ENCODE measurements around the gene PRKCB.

DNA sequence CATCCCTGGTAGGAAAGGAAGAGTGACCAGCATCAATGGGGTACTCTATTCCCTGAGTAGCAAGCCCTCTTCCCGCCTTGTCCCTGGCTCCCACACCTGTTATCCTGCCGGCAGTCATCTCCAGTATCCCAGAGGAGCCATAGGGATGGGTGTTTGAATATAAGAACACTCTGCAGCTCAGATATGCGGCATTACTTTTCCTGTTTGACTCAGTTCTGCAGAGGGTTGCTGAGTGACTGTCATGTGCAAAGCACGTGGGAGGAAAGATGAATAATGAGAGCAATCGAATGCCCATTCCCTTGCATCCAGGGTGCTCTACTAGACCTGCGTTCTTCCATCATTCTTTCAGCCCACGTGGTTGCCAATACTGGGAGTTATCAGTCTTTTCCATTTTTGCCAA is 115.1 kb downstream of the PRKCB start:
- TF ChIP-seq, protein P1, sequence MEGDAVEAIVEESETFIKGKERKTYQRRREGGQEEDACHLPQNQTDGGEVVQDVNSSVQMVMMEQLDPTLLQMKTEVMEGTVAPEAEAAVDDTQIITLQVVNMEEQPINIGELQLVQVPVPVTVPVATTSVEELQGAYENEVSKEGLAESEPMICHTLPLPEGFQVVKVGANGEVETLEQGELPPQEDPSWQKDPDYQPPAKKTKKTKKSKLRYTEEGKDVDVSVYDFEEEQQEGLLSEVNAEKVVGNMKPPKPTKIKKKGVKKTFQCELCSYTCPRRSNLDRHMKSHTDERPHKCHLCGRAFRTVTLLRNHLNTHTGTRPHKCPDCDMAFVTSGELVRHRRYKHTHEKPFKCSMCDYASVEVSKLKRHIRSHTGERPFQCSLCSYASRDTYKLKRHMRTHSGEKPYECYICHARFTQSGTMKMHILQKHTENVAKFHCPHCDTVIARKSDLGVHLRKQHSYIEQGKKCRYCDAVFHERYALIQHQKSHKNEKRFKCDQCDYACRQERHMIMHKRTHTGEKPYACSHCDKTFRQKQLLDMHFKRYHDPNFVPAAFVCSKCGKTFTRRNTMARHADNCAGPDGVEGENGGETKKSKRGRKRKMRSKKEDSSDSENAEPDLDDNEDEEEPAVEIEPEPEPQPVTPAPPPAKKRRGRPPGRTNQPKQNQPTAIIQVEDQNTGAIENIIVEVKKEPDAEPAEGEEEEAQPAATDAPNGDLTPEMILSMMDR (IDR thresholded peaks at IDR 0.05) = no peak
- no peak for TF ChIP-seq POLR2A (IDR thresholded peaks at IDR 0.05)

Measured in ovary (tissue), 3 donors.